Sigmoid colon (tissue), 4 donors: Measurements from ENCODE around the gene UBQLN3.

Experiments used
- CTCF ChIP-seq, 4 experiments: fragments of 450-650 bp in 3 of 4; fragments of 200-600 bp in 1 of 4; IDR thresholded peaks; one replicate each; pipeline ENCODE4 v1.5.1; 2016 to 2019; ENCODE audit warnings: antibody characterized with exemption in 4 of 4, mild to moderate bottlenecking in 3 of 4, moderate library complexity in 2 of 4
- EP300 ChIP-seq, 4 donors: sonication (generic); formaldehyde crosslinking; IDR thresholded peaks; one replicate each; pipeline ENCODE4 v1.6.1; 2017; ENCODE audit warnings: antibody characterized with exemption in 4 of 4
- POLR2A ChIP-seq, 2 donors: fragments of 450-650 bp; IDR thresholded peaks; one replicate each; pipeline ENCODE4 v1.6.1; 2016; ENCODE audit warnings: antibody characterized with exemption in 2 of 2, mild to moderate bottlenecking in 2 of 2, moderate library complexity in 2 of 2
- POLR2AphosphoS5 ChIP-seq, 4 donors: sonication (generic); formaldehyde crosslinking; IDR thresholded peaks; one replicate each; pipeline ENCODE4 v1.6.1; 2017; ENCODE audit warnings: antibody characterized with exemption in 4 of 4

- TF ChIP-seq CTCF (IDR thresholded peaks at IDR 0.05) (no peak), POLR2A (IDR thresholded peaks at IDR 0.05) (no peak), POLR2AphosphoS5 (IDR thresholded peaks at IDR 0.05) (no peak), EP300 (IDR thresholded peaks at IDR 0.05) (no peak)
Measured at GRCh38 chr11:5522308-5522707, 12.6 kb upstream of the UBQLN3 start.
